SK-N-SH treated with all-trans-retinoic acid at 6 μM for 48 hours (cell line): ENCODE data around the gene SDR42E1.

Experiments used
- CSRNP3 ChIP-seq: fragments of 250-450 bp; sonication (Bioruptor Pico); IDR thresholded peaks from 2 replicates; pipeline ENCODE4 v1.5.1; 2021; ENCODE audit warnings: mild to moderate bottlenecking, moderate library complexity
- ESRRG ChIP-seq: fragments of 250-450 bp; sonication (Bioruptor Pico); IDR thresholded peaks from 2 replicates; pipeline ENCODE4 v1.6.1; 2021; ENCODE audit warnings: mild to moderate bottlenecking
- PPARA ChIP-seq: fragments of 250-450 bp; sonication (Bioruptor Pico); IDR thresholded peaks from 2 replicates; pipeline ENCODE4 v1.5.0; 2020; ENCODE audit warnings: mild to moderate bottlenecking, borderline replicate concordance
- TCF4 ChIP-seq: fragments of 250-450 bp; sonication (Bioruptor Pico); IDR thresholded peaks from 2 replicates; pipeline ENCODE4 v1.8.0; 2021; ENCODE audit warnings: mild to moderate bottlenecking, moderate library complexity, borderline replicate concordance
- ZFP3 ChIP-seq: fragments of 250-450 bp; sonication (Bioruptor Pico); IDR thresholded peaks from 2 replicates; pipeline ENCODE4 v1.5.0; 2020; ENCODE audit warnings: mild to moderate bottlenecking, moderate library complexity
- ZNF70 ChIP-seq: fragments of 450-650 bp; formaldehyde crosslinking; IDR thresholded peaks from 2 replicates; pipeline ENCODE4 v1.5.0; 2020; ENCODE audit warnings: mild to moderate bottlenecking, moderate library complexity
- TF ChIP-seq, protein P1 (sequence below): fragments of 250-450 bp; sonication (Bioruptor Pico); IDR thresholded peaks from 2 replicates; pipeline ENCODE4 v1.8.0; 2020; ENCODE audit warnings: mild to moderate bottlenecking, moderate library complexity, borderline replicate concordance
- TF ChIP-seq, protein P2 (sequence below): fragments of 250-450 bp; sonication (Bioruptor Pico); IDR thresholded peaks from 2 replicates; pipeline ENCODE4 v1.5.1; 2020; ENCODE audit warnings: low read depth, mild to moderate bottlenecking, moderate library complexity

DNA sequence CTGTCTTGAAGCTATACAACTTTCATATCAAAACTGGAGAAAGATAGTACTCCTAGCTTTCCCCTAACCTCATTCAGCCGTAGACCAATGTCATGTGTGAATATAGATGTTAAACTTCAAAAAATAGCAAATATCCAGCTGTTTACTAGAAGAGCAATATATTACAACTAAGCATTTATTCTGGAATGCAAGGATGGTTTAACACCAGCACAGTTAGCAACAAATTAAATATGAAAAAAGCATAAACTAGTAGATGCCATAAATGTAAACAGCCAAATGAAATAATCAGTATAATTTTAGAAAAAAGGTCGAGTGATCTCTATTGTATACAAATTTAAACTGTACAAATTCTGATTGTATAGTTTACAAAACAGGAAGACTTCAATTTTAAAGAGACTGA, 59.7 kb downstream of the SDR42E1 start:
- TF ChIP-seq, protein P1, sequence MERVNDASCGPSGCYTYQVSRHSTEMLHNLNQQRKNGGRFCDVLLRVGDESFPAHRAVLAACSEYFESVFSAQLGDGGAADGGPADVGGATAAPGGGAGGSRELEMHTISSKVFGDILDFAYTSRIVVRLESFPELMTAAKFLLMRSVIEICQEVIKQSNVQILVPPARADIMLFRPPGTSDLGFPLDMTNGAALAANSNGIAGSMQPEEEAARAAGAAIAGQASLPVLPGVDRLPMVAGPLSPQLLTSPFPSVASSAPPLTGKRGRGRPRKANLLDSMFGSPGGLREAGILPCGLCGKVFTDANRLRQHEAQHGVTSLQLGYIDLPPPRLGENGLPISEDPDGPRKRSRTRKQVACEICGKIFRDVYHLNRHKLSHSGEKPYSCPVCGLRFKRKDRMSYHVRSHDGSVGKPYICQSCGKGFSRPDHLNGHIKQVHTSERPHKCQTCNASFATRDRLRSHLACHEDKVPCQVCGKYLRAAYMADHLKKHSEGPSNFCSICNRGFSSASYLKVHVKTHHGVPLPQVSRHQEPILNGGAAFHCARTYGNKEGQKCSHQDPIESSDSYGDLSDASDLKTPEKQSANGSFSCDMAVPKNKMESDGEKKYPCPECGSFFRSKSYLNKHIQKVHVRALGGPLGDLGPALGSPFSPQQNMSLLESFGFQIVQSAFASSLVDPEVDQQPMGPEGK (CRISPR knock-in tag), result no peak
- TF ChIP-seq ZNF70 (CRISPR knock-in tag), result no peak
- TF ChIP-seq, protein P2, sequence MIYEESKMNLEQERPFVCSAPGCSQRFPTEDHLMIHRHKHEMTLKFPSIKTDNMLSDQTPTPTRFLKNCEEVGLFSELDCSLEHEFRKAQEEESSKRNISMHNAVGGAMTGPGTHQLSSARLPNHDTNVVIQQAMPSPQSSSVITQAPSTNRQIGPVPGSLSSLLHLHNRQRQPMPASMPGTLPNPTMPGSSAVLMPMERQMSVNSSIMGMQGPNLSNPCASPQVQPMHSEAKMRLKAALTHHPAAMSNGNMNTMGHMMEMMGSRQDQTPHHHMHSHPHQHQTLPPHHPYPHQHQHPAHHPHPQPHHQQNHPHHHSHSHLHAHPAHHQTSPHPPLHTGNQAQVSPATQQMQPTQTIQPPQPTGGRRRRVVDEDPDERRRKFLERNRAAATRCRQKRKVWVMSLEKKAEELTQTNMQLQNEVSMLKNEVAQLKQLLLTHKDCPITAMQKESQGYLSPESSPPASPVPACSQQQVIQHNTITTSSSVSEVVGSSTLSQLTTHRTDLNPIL (CRISPR knock-in tag), result no peak
- TF ChIP-seq TCF4 (CRISPR knock-in tag), result no peak
- no peak for TF ChIP-seq ESRRG (CRISPR knock-in tag)
- TF ChIP-seq CSRNP3 (CRISPR knock-in tag), result no peak
- no peak for TF ChIP-seq ZFP3 (CRISPR knock-in tag)
- no peak for TF ChIP-seq PPARA (CRISPR knock-in tag)
